Renal cortex interstitium (tissue), 11 donors: ENCODE data around the gene SEH1L. TPM values are rescaled to one million over a fixed set of nuclear protein-coding genes. Genes with fewer than 3 reads are reported as not detected.

Source experiments
- DNase-seq, 11 donors: peaks; one replicate each; pipeline ENCODE4 v3.0.0-alpha.2; 2013; ENCODE audit warnings: low read depth in 9 of 11, low spot score in 4 of 11; ENCODE audit errors: extremely low read depth in 1 of 11
- polyA plus RNA-seq, 3 donors: library from polyadenylated mRNA; unstranded; fragments of 120-200 nt; gene quantifications; one replicate each; pipeline ENCODE4 v1.2.1, GENCODE V29; 2013; ENCODE audit not compliant: insufficient read length in 3 of 3

Gene SEH1L
- polyA plus RNA-seq, 3 donors, result 35.1 to 44.0 (median 39.0) TPM

GRCh38 chr18:12929477-12930083, 18.2 kb upstream of the SEH1L start:
- no peak for DNase-seq

GRCh38 chr18:12930376-12930775, 17.4 kb upstream of the SEH1L start:
- DNase-seq, result no peak

- no peak for DNase-seq
Observed at GRCh38 chr18:12930908-12931307, 16.9 kb upstream of the SEH1L start.

DNA sequence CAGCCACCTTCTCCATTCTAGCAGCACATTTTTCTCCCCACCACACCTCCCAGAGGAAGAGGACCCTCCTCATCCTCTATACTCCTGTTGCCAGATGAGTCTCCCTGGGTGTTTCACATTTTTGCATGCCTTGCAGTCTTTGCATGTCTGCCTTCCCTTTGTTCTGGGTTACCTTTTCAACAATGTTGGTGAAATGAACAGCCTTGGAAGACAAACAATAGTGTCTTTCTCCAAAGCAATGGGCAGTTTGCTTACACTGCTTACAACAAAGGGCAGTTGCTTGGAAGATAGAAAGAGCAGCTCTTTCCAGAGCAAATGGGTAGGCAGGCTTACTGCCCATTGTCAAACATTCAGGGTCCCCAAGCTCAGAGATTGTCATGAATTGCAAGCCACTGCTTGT, 14.5 kb upstream of the SEH1L start:
- no peak for DNase-seq

- DNase-seq, result peak in 9 of 11 donors; percentile 52 to 83 (median 74)
Observed at GRCh38 chr18:12934454-12935071, 13.2 kb upstream of the SEH1L start.

GRCh38 chr18:12939162-12939561, 8.6 kb upstream of the SEH1L start:
- DNase-seq, result no peak

- DNase-seq, result no peak
Observed at GRCh38 chr18:12943215-12943614, 4.6 kb upstream of the SEH1L start.

- DNase-seq, result no peak
Observed at GRCh38 chr18:12944709-12945108, 3.1 kb upstream of the SEH1L start.

- DNase-seq, result peak; percentile 26 to 82 (median 41)
Observed at GRCh38 chr18:12946549-12947284, 1.1 kb upstream of the SEH1L start.

GRCh38 chr18:12948050-12948804, 416 bp downstream of the SEH1L start:
- DNase-seq, result peak; percentile 71 to 86 (median 82)

DNA sequence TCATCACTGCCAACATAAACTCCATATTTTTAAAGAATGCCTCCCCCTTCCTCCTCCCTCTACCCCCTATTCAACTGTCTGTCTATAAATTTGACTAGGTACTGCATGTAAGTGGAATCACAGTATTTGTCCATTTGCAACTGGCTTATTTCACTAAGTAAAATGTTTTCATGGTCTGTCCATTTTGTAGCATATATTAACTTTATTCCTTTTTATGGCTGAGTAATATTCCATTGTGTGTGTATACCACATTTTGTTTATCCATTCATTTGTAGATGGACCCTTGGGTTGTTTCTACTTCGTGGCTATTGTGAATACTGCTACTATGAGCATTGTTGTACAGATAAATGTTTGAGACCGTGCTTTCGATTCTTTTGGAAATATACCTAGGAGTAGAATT, 10.7 kb downstream of the SEH1L start:
- no peak for DNase-seq

DNA sequence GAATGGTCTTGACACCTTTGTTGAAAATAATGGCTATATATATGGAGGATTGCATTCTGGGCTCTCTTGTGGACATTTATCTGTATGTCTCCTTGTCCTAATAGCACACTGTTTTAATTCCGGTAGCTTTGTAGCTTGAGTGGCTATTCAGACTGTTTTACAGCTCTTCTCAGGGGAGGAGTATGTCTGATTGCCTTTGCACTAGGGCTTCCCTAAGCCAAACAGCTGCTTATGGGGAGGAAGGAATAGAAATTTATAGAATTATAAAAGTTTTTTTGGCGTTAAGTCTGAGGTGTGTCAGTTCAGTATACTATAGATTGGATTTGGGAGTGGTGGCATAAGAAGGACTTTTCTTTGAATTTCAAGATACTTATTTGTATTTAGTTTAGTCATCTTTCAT, 12.6 kb downstream of the SEH1L start:
- no peak for DNase-seq

- DNase-seq, result no peak
Observed at GRCh38 chr18:12960853-12961397, 13.1 kb downstream of the SEH1L start.

DNA sequence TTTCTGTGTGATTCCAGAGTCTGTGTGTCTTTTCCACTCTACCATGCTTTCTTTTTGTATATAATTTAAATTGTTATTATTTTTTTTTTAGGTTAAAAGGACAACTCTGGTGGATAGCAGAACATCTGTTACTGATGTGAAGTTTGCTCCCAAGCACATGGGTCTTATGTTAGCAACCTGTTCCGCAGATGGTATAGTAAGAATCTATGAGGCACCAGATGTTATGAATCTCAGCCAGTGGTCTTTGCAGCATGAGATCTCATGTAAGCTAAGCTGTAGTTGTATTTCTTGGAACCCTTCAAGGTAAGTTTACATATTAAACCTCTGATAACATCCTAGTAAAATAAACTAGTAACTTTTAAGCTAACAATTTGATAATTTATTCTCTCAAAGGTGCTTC, 15.3 kb downstream of the SEH1L start:
- DNase-seq, result no peak

- no peak for DNase-seq
Observed at GRCh38 chr18:12968115-12968514, 20.3 kb downstream of the SEH1L start.

DNA sequence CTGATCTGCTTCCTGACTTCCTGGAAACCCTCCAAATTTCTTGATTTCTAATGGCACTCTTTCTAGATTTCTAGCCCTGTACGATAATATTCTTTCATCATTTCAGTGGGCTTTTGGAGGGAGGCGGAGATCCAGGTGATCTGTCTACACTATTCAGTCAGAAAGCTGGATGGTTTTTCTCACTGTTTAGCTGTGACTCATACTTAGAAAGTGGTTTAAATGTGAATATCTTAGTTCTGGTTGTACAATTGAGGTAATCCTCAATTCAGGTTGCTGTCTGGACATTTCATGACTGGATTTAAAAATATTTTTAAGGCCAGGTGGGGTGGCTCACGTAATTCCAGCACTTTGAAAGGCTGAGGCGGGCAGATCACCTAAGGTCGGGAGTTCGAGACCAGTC, 20.8 kb downstream of the SEH1L start:
- no peak for DNase-seq

- no peak for DNase-seq
Observed at GRCh38 chr18:12973562-12974213, 25.9 kb downstream of the SEH1L start.

- DNase-seq, result no peak
Observed at GRCh38 chr18:12975488-12975887, 27.7 kb downstream of the SEH1L start.

DNA sequence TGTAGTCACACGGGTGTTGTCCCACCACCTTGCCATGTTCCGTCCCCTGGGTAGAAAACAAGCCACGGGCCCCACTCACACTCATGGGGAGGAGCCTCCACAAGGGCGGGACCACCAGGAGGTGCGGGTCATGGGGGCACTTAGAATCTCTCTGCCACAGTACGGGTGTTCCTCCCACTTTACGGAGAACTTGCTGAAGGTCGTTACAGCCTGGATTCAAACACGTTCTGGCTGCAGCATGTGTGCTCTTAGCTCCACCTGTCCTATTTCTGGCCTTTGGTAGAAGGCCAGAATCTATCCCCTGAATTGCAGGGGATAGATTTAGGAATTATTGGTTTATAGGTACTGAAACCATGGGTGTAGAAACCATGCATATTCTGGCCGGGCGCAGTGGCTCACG, 28.5 kb downstream of the SEH1L start:
- DNase-seq, result no peak
